Left renal pelvis (tissue), 4 donors: ENCODE data around the gene ASXL2. TPM values are rescaled to one million over a fixed set of nuclear protein-coding genes. Genes with fewer than 3 reads are reported as not detected.
A peak's percentile ranks its signal among the peaks of the same experiment; 100 is the strongest.
"Not testable (repeated sequence)": the region's sequence is repeated elsewhere in the genome, so short reads cannot be mapped to it uniquely, and the experiment has no call there.

Experiments
- DNase-seq, 4 donors: peaks; one replicate each; pipeline ENCODE4 v3.0.0-alpha.2; 2013; ENCODE audit warnings: low read depth in 4 of 4, low spot score in 3 of 4
- polyA plus RNA-seq, 4 donors: library from polyadenylated mRNA; unstranded; fragments of 120-200 nt; gene quantifications; one replicate each; pipeline ENCODE4 v1.2.1, GENCODE V29; 2013; ENCODE audit not compliant: insufficient read length in 4 of 4

ASXL2 gene
- polyA plus RNA-seq, 4 donors: 15.6 to 23.5 (median 20.2) TPM

DNA sequence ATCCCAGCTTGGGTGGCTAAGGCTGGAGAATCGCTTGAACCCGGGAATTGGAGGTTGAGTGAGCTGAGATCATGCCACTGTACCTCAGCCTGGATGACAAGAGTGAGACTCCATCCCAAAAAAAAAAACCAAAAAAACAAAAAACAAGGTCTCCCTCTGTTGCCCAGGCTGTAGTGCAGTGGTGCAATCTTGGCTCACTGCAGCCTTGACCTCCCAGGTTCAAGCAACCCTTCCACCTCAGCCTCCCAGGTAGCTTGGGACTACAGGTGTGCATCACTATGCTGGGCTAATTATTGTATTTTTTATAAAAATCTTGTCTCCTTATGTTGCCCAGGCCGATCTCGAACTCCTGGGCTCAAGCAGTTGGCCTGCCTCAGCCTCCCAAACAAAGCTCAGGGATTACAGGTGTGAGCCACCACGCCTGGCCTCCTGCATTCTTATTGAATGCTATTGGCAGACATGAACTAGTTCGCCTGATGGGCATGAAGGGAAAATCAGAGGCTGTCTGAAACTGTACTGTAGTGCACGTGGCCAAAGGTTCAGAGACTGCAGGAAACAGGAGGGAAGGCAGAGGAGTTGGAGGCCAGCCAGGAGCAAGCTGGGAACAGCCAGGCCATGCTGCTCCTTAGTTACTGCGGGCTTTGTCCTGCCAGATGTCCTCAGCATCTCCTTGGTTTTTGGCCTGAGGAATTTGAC lies 16.0 kb upstream of the ASXL2 start:
- DNase-seq: no peak

DNA sequence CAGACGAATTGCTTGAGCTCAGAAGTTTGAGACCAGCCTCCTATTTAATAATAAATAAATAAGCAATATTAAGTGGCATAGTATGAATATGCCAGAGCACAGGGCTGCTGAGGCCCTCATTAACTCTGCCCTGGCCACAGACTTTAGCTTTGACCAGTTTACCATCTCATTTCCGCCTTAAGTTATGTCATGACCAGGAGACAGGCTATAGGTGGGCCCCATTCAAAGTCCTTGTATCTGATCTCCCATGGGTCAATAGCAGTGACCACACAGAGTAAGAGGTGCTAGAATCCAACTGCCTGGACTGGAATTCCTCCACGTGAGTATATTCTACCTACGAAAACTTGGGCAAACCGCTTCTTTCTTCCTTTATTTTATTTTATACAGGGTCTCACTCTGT lies 13.4 kb upstream of the ASXL2 start:
- no peak for DNase-seq

DNA sequence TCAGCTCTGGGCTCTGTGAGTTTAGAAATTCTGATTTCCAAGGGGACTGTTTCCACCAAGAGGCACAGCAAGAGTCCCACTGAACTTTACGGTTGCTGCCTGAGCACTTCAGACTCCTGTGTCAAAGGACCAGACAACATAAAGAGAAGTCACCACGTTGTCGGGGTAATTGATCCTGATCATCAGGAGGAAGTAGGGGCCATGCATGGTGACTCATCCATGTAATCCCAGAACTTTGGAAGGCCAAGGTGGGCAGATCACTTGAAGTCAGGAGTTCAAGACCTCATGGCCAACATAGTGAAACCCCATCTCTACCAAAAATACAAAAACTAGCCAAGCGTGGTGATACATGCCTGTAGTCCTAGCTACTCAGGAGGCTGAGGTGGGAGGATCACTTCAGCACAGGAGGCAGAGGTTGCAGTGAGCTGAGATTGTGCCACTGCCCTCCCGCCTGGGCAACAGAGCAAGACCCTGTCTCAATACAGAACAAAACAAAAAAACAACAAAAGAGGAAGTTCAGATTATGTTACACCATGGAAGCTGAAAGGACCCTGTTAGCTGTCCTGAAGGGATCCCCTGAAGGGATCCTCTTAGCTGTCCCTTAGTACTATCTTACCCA lies 9.4 kb upstream of the ASXL2 start:
- no peak for DNase-seq

GRCh38 chr2:25885933-25886332 lies 7.6 kb upstream of the ASXL2 start:
- no peak for DNase-seq

- DNase-seq: no peak
Measured at GRCh38 chr2:25881764-25882163, 3.5 kb upstream of the ASXL2 start.

- DNase-seq: no peak
Measured at GRCh38 chr2:25879133-25879730, 945 bp upstream of the ASXL2 start.

GRCh38 chr2:25877431-25878360 lies 591 bp downstream of the ASXL2 start:
- peak; percentile 31 to 64 (median 46) for DNase-seq

GRCh38 chr2:25872134-25872533 lies 6.2 kb downstream of the ASXL2 start:
- no peak for DNase-seq

DNA sequence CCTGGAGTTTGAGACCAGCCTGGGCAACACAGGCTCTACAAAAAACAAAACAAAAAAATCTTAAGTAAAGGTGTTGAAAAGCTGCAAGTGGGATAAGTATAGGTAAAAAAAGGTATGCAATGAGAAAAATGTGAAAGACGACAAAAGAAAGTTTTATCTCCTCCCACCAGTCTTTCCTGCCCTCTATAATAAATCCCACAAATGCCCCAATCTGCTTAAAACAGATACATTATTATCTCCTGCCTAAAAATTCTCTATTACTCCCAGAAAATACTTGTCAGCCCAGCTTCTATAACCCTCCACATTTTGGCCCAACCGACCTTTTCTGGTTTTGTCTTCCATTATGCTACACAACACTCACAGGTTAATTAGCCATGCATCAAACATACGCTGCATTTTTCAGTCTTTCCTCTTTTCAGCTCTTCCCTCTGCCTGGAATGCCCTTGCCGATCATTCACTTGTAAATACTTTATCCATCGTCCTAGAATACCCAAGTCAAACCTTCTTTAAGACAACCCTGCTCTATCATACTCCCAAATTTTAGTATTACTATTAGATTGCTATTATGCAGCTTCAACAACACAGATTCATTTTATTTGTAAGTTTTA lies 10.8 kb downstream of the ASXL2 start:
- DNase-seq: no peak

- DNase-seq: no peak
Measured at GRCh38 chr2:25856377-25856776, 21.9 kb downstream of the ASXL2 start.

- DNase-seq: no peak
Measured at GRCh38 chr2:25855065-25855464, 23.2 kb downstream of the ASXL2 start.

- DNase-seq: no peak
Measured at GRCh38 chr2:25854613-25855012, 23.7 kb downstream of the ASXL2 start.

- no peak for DNase-seq
Measured at GRCh38 chr2:25853038-25853638, 25.1 kb downstream of the ASXL2 start.

- no peak for DNase-seq
Measured at GRCh38 chr2:25851740-25852503, 26.4 kb downstream of the ASXL2 start.

GRCh38 chr2:25850400-25850799 lies 27.9 kb downstream of the ASXL2 start:
- DNase-seq: not testable (repeated sequence)

DNA sequence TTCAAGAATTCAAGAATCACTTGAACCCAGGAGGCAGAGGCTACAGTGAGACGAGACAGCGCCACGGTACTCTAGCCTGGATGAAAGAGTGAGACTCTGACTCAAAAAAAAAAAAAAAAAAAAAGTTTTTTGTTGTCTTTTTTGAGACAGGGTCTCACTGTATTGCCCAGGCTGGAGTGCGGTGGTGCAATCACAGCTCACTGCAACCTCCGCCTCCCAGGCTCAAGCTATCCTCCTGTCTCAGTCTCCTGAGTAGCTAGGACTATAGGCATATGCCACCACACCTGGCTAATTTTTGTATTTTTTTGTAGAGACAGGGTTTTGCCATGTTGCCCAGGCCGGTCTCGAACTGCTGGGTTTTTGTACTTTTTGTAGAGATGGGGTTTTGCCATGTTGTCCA lies 28.9 kb downstream of the ASXL2 start:
- DNase-seq: not testable (repeated sequence)

DNA sequence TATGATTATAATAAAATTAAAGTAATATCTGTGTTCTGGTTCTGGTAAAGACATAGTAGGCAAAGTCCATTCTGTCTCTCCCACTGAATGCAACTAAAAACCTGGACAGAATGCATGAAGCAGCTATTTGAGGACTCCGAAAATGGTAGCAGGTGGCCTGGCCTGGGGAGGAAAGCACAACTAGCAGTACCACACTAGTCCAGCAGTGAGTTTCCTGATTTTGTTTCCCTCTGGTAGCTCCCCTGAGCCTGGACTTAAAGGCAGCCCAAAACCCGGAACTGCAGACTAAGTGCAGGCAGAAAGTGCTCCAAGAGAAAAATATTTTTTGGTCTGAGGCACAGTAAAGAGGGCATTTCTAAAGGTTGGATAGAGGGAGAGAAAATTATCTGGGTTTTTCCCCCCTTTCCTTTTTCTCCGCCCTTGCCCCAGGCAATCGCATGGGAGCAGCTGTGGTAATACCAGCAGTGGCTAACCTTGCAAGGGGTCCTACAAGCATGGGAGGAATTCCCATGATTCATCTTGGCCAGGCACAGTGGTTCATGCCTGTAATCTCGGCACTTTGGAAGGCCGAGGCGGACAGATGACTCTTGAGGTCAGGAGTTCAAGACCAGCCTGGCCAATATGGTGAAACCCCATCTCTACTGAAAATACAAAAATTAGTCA lies 32.3 kb downstream of the ASXL2 start:
- DNase-seq: no peak

- DNase-seq: no peak
Measured at GRCh38 chr2:25844089-25844488, 34.2 kb downstream of the ASXL2 start.

DNA sequence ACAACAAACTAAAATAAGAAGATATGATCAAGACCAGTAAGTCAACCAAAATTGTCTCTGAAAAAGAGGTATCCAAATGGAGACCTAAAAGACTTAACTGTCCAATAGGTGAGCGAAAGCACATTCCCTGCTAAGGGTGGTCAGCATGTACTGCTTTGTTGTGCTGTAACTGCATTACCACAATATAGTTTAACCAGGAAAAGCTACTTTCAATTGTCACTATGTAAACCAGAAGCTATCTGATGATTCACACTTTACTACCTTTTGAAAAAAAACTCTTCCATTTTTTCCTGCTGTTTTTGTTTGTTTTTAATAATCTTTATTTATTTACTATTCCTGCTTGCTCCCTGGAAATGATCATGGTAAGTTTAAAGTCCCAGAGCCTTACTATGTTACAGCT lies 36.1 kb downstream of the ASXL2 start:
- no peak for DNase-seq
